Measurements from ENCODE around the gene DSCAML1. TPM values are rescaled to one million over a fixed set of nuclear protein-coding genes. Genes with fewer than 3 reads are reported as not detected.
A peak's percentile ranks its signal among the peaks of the same experiment; 100 is the strongest.

Gene DSCAML1
- total and polyA plus RNA-seq, 2 of the 8 experiments (the other 6 are each of a cell fraction or from before 2014, with no cell fraction given) = 0.19 to 0.24 TPM

- H3K27ac ChIP-seq (ENCODE audit: low read depth, low read length) = no peak overlapping the region; the same call in 1 of the 2 replicates
- H2BK15ac ChIP-seq (ENCODE audit: low read length) = peak overlapping the region; percentile 88; the same call in 1 of the 2 replicates
- WGBS, 2 experiments (ENCODE audit: extremely low coverage in 1 of 2, insufficient coverage in 1 of 2, insufficient read length in 1 of 2, insufficient replicate concordance in 2 of 2, low coverage in 1 of 2, low lambda C conversion rate in 2 of 2, missing lambda C conversion rate in 1 of 2) = 69% methylated on average over 10 of the region's 10 CpGs; no CpG with 5 or more reads in 1 of the 2 experiments
- no peak overlapping the region for H2AFZ ChIP-seq (ENCODE audit: low read length)
- H4K5ac ChIP-seq (ENCODE audit: insufficient read length, low read depth, low read length) = no peak overlapping the region
- FAIRE-seq = peak; percentile 39
- no peak overlapping the region for H3K9ac ChIP-seq (replicated peaks in 1 of 4; ENCODE audit: extremely low read depth in 1 of 4, low read depth in 3 of 4, low read length in 3 of 4)
- TF ChIP-seq TBP (IDR thresholded peaks at IDR 0.05; ENCODE audit: low read depth, low read length) (no peak), RAD21 (IDR thresholded peaks at IDR 0.05 in 1 of 2, conservative IDR thresholded peaks at IDR 0.05 in 1 of 2; ENCODE audit: low read depth in 2 of 2, low read length in 2 of 2) (peak; percentile 92 to 97), YY1 (IDR thresholded peaks at IDR 0.05; ENCODE audit: low read depth, low read length) (0 out of 2 replicates have a peak, but pooled peaks have one; percentile 9), FOSL1 (IDR thresholded peaks at IDR 0.05; ENCODE audit: insufficient read depth, low read depth, low read length) (no peak)
- TF ChIP-seq, protein P1, sequence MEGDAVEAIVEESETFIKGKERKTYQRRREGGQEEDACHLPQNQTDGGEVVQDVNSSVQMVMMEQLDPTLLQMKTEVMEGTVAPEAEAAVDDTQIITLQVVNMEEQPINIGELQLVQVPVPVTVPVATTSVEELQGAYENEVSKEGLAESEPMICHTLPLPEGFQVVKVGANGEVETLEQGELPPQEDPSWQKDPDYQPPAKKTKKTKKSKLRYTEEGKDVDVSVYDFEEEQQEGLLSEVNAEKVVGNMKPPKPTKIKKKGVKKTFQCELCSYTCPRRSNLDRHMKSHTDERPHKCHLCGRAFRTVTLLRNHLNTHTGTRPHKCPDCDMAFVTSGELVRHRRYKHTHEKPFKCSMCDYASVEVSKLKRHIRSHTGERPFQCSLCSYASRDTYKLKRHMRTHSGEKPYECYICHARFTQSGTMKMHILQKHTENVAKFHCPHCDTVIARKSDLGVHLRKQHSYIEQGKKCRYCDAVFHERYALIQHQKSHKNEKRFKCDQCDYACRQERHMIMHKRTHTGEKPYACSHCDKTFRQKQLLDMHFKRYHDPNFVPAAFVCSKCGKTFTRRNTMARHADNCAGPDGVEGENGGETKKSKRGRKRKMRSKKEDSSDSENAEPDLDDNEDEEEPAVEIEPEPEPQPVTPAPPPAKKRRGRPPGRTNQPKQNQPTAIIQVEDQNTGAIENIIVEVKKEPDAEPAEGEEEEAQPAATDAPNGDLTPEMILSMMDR (IDR thresholded peaks at IDR 0.05; ENCODE audit: control extremely low read depth in 1 of 3, insufficient read depth in 1 of 3, low read depth in 1 of 3, low read length in 3 of 3) = peak in 2 of 3 experiments; percentile 88 to 95; a peak in 3 of 4 replicates
- H4K20me1 ChIP-seq (replicated peaks in 1 of 2; ENCODE audit: control insufficient read depth in 1 of 2, insufficient read depth in 2 of 2, low read length in 2 of 2) = no peaks in the 10 kb centered on the region
- H2BK5ac ChIP-seq (ENCODE audit: low read depth, low read length) = 0 out of 2 replicates have a peak overlapping the region, but pooled peaks have one; percentile 4
- no peaks in the 10 kb centered on the region; a peak in 1 of 7 replicates for H3K27me3 ChIP-seq (replicated peaks in 1 of 4; ENCODE audit: control insufficient read depth in 3 of 4, extremely low read depth in 1 of 4, insufficient read depth in 3 of 4, low read length in 3 of 4)
- no peak overlapping the region for H3K4ac ChIP-seq (replicated peaks; ENCODE audit: insufficient read length, low read depth, low read length)
- H2BK20ac ChIP-seq (ENCODE audit: low read length) = peak overlapping the region; percentile 77; the same call in 1 of the 2 replicates
- peak; percentile 54 to 86 for DNase-seq (ENCODE audit: low read depth in 1 of 2, low spot score in 2 of 2)
- H4K8ac ChIP-seq (ENCODE audit: extremely low read depth, insufficient read depth, low read length) = no peak overlapping the region
- no peaks in the 10 kb centered on the region for H3K36me3 ChIP-seq (ENCODE audit: control insufficient read depth in 2 of 4, insufficient read depth in 4 of 4, low read length in 3 of 4)
- CTCF ChIA-PET (ENCODE audit: partially characterized antibody) = interaction anchor here (0.6 to 9.7 kb wide), 62 partner anchors 9 to 393 kb away, joined by 3 to 163 read pairs (median 4); partner anchors contain the start of gene FXYD6
- peak overlapping the region; percentile 75; the same call in 1 of the 2 replicates for H2BK12ac ChIP-seq (ENCODE audit: low read depth, low read length)
- no peak overlapping the region for H3K56ac ChIP-seq (replicated peaks; ENCODE audit: insufficient read length, low read depth, low read length)
- H3K23ac ChIP-seq (ENCODE audit: insufficient read length) = no peak overlapping the region
- no peak overlapping the region for H4K91ac ChIP-seq (replicated peaks; ENCODE audit: insufficient read length, low read length)
- H3K14ac ChIP-seq (ENCODE audit: insufficient read length) = no peak overlapping the region
- H2BK120ac ChIP-seq (replicated peaks; ENCODE audit: low read depth, low read length) = no peak overlapping the region
- H2AK5ac ChIP-seq (ENCODE audit: low read depth, low read length) = no peak overlapping the region
- H3K4me1 ChIP-seq (replicated peaks in 1 of 4; ENCODE audit: control insufficient read depth in 3 of 4, insufficient read depth in 4 of 4, low read length in 3 of 4) = peaks cover 0 to 41% (median 28%) of the 10 kb centered on the region in 4 experiments; a peak in 6 of 7 replicates
- no peaks in the 10 kb centered on the region for H3K9me3 ChIP-seq (ENCODE audit: insufficient read depth in 2 of 2, low read depth in 1 of 2, low read length in 1 of 2)
- POLR2A ChIA-PET (ENCODE audit: partially characterized antibody) = no interaction called here
- H3K79me1 ChIP-seq (ENCODE audit: low read depth, low read length) = no peaks in the 10 kb centered on the region
- peak overlapping the region; percentile 60; the same call in 1 of the 2 replicates for H3K18ac ChIP-seq (ENCODE audit: extremely low read depth, low read length)
- H3K4me3 ChIP-seq (ENCODE audit: extremely low read depth in 1 of 4, insufficient read depth in 2 of 4, low read depth in 3 of 4, low read length in 4 of 4) = no peak overlapping the region
- H3K4me2 ChIP-seq (ENCODE audit: insufficient read depth in 1 of 2, low read depth in 2 of 2, low read length in 2 of 2) = no peak overlapping the region
- H3K79me2 ChIP-seq (ENCODE audit: control insufficient read depth in 1 of 2, insufficient read depth in 2 of 2, low read length in 2 of 2) = no peaks in the 10 kb centered on the region
- H3K23me2 ChIP-seq (ENCODE audit: low read depth, low read length) = no peaks in the 10 kb centered on the region; the same call in 1 of the 2 replicates
Observed at GRCh38 chr11:117819096-117820040, 22.4 kb upstream of the DSCAML1 start.

All from H1 (cell line).